ENCODE results near the gene B4GALNT1.
A peak's percentile ranks its signal among the peaks of the same experiment; 100 is the strongest.
"Not testable (repeated sequence)": the region's sequence is repeated elsewhere in the genome, so short reads cannot be mapped to it uniquely, and the experiment has no call there.

The B4GALNT1 gene

GRCh38 chr12:57609101-57609780 is 23.8 kb downstream of the B4GALNT1 start:
- no peak for DNase-seq (ENCODE audit: low spot score)

GRCh38 chr12:57607958-57608663 is 24.9 kb downstream of the B4GALNT1 start:
- no peak for DNase-seq (ENCODE audit: low spot score)

- no peak for DNase-seq (ENCODE audit: low spot score)
Measured at GRCh38 chr12:57606821-57607220, 26.2 kb downstream of the B4GALNT1 start.

DNA sequence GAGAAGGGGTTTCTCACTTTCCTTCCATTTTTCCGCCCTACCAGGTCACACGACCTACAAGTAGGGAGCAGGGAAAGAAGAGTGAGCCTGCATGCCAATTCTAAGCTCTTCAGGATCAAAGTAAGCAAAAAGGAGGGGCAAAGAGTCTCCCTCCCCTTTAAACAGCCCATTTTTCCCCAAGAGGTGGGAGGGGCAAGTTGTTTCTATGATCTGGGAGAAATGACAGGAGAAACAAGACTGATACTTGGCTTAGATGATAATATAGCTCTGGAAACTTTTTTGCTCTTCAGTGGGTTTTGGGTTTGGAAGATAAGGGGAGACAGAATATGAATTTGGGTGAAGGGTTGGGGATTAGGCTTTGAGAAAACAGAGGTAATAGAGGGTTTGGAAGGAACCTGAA is 26.6 kb downstream of the B4GALNT1 start:
- DNase-seq (ENCODE audit: low spot score): no peak

DNA sequence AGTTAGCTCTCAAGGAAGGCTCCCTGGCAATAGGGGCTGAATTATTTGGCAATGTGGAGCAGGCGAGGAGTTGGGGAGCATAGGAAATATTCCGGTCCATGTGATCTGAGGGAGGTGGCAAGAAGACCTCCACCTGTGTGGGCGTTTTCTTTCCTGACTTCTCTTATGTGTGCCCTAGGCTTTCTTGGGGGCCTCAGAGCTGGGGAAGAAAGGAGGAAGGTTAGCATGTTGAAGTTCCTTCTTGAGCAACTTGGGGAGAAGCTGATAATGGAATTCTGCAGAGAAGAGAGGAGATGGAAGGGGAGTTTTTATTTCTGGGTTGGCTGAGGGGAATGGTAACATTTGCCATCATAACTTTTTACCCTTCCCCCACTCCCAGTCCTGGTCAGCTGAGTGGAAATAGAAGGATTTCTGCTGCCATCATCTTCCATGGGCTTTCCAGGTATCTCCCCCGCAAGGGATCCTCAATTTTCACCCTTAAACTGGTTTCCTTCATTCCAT is 27.1 kb downstream of the B4GALNT1 start:
- no peak for DNase-seq (ENCODE audit: low spot score)

DNA sequence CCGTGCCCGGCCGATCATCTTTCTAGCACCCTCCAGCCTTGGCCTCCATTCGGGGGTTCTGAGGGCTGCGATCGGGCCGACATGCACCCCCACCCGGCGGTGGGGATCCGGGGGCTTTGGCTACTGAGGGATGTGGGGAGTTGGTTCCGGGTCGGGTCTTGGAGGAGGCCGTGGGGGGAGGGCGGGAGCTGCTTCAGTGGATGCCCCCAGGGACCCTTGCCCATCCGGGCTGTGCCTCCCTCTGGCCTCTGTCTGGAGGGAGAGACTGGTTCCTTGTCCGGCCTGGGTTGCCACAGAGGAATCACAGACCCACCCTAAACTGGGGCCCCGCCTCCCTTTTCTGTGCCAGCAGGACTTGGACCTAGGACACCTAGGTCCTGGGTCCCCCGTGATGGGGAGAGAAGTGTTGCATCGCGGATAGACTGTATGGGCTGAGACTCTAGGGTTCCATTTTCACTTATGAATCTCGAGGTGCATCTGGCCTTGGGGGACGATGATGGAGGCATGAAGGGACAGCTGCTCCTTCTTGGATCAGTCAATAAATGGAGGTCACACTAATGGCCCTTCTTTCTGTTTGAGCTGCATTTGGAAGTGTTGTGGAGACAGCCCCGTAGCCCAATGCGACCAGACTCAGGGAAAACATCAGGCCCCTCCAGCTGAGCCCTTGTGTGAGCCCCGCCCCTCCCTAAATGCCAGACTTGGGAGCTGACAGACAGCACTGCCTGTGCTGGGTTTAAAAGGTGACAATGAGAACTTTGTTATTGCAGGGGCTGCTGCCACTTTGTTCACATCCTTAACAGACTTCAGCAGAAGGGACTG is 27.8 kb downstream of the B4GALNT1 start:
- DNase-seq (ENCODE audit: low spot score): no peak

- peak; percentile 35 for DNase-seq (ENCODE audit: low spot score)
Measured at GRCh38 chr12:57604454-57604991, 28.5 kb downstream of the B4GALNT1 start, which contains the start of gene DTX3. TSS of gene DTX3 (plus strand) at chr12:57604824. CDS start at chr12:57606518, 1,694 bp downstream.

DNA sequence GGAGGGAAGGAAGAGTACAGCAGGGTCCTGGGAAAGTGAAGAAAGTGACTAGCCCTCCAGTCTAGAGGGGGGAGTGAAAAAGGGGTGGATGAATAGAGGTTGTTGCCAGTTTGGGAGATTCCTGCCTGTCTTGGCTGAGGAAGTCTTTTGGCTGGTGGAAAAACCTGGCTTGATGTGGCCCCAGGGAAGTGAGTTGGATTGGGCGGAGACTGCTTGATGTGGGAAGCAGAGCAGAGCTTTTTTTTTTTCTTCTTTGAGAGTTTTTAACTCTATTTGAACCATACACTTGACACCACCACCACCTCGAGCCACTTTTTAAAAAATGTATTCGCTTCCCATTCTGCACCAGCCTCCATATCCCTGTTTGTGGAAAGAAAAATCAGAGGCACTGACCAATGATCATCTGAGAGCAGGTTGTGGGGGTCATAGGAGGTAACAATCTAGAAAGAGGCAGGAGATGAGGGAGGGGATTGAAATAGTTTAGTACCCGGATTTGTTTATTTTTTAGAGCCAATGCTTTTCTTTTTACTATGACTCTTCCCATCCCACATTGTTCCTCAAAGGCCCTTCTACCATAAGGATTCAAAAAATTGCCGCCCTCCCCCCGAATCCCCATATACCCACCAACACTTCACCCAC is 29.1 kb downstream of the B4GALNT1 start:
- no peak for DNase-seq (ENCODE audit: low spot score)

DNA sequence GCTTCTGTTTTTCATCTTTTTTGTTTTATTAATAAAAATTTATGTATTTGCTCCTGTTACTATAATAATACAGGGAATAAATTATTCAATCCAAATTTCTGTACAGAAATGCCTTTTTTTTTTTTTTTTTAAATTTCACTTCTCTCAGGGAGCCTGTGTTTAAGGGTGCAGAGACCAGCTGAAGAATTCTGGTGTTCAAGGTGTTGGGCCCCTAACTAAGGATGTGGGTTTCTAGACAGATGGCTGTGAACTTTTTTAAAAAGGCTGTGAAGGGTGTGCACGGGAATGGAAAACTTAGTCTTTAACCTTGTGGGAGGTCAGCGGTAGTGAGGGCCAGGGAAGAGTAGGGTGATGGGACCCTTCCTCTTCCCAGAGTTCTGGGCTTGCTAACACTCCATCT is 29.7 kb downstream of the B4GALNT1 start:
- no peak for DNase-seq (ENCODE audit: low spot score)

GRCh38 chr12:57602544-57602943 is 30.5 kb downstream of the B4GALNT1 start:
- no peak for DNase-seq (ENCODE audit: low spot score)

GRCh38 chr12:57600395-57600794 is 32.6 kb downstream of the B4GALNT1 start:
- no peak for DNase-seq (ENCODE audit: low spot score)

- DNase-seq (ENCODE audit: low spot score): no peak
Measured at GRCh38 chr12:57593187-57593586, 39.8 kb downstream of the B4GALNT1 start.

DNA sequence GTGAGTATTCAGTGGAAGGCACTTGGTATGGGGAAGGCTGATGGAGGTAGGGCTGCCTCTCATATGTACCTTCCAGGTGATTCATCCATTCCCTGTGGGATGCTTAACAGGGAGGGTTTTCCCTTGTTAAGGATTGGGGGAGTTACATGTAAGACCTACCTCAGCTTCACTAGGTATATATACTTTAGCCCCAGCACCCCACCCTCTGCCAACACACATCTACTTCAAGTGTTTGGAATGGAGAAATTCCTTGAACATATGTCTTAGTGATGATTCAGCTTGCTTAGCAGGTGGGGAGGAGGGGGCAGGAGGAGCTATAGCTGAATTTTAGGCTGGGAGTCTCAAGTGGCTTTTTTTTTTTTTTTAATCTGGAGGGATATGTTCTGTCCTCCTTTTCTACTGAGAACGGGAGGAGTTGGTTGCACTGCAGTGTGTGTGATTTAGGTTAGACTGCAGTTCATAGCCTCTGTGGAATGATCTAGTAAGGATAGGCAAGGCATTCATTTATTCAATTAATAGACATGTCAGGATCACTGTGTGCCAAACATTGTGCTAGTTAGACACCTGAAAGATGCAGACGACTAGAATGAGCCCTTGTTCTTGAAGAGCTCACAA is 40.3 kb downstream of the B4GALNT1 start:
- DNase-seq (ENCODE audit: low spot score): no peak

DNA sequence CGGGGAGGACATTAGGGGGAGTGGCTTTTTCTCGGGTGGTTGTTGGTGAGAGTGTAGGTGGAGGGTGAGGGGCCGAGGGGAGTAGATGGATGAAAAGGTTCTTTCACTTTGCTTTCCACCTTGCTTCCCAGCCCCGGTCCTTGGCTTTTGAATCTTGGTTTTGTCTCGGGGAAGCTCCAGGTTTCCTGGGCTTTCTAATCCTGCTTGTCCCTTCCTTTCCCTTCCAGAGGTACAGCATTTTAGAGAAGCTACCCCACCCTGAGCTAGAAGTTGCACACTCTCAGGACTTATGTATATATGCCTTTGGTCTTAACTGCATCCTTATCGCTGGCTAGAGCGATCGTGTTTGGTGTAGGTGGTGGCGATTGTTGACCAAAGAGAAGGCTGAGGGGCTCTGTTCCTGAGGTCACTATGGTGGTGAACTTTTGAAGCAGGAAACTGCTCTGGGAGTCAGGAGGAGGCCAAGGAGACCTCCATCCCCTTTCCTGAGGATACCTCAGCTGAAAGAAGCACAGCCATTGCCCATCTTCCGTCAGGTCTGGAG is 41.1 kb downstream of the B4GALNT1 start:
- no peak for DNase-seq (ENCODE audit: low spot score)

DNA sequence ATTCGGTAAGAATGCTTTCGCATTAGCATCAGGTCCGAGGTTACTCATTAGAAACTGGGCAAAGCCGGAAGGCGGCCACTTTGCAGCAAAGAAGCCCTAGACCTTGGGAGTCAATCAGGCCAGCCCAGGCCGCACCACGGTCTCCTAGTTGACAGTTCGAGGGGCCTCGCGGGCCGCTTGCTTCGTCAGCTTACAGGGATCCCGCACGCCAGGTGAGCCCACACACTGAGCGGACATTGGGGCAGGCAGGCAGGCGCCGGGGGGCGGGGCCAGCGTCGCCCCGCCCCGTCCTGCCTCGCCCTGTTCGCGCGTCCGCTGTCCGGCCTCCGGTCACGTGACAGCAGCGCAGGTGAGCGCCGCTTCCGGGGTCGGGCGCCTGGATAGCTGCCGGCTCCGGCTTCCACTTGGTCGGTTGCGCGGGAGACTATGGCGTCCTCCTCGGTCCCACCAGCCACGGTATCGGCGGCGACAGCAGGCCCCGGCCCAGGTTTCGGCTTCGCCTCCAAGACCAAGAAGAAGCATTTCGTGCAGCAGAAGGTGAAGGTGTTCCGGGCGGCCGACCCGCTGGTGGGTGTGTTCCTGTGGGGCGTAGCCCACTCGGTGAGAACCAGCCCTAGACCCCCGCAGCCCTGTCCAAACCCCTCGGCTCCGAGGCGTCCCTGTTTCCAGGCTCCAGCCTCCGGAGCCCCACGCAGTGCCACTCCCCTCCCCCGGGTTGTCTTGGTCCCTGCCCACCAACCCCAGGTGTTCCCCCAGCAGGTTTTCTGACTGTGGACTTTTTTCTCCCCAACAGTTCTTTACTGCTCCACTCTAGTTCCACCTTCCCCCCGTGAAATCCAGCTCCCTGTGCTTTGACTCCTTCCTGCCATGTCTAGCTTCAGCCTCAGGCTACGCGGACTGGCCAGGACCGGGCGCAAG is 41.9 kb downstream of the B4GALNT1 start, which contains the start of gene PIP4K2C:
TSS of gene PIP4K2C (plus strand) at position 329 of the 918 bp plus-strand sequence. CDS start at position 427, 98 bp downstream.
- peak; percentile 81 for DNase-seq (ENCODE audit: low spot score)

- DNase-seq (ENCODE audit: low spot score): no peak
Measured at GRCh38 chr12:57590479-57590863, 42.5 kb downstream of the B4GALNT1 start.

DNA sequence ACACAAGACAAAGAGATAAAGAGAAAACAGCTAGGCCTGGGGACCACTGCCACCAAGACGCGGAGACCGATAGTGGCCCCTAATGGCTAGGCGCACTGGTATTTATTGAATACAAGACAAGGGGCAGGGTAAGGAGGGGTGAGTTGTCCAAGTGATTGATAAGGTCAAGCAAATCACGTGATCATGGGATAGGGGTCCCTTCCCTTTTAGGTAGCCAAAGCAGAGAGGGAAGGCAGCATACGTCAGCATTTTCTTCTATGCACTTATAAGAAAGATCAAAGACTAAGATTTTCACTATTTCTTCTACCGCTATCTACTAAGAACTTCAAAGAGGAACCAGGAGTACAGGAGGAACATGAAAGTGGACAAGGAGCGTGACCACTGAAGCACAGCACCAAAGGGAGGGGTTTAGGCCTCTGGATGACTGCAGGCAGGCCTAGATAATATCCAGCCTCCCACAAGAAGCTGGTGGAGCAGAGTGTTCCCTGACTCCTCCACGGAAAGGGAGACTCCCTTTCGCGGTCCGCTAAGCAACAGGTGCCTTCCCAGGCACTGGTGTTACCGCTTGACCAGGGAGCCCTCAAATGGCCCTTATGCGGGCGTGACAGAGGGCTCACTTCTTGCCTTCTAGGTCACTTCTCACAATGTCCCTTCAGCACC is 43.9 kb downstream of the B4GALNT1 start:
- not testable (repeated sequence) for DNase-seq (ENCODE audit: low spot score)

DNA sequence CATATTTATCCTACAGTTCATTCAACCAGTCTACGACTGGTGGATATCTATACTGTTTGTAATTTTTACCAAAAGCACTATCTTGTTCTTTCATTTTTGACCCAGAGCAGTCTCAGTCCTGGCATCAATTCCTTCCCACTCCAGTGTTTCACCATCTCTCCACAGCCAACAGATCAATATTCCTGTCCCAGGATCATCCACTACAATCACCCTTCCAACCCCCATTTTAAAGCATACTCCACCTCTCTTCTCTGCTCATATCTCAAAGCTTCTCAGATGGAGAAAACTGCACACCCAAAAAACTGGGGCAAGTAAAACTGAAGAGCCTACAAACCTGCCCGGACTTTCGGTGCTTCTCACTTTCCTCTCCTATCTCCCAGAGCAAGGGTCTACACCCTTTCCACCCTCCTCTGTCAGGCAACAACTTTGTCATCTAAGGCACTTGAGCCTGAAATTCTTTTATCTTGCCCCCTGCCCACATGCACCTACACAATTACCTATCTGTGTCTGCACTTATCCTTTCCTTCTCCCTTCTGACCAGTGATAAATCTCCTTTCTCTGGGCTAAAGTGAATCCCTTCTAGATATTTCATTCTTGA is 46.1 kb downstream of the B4GALNT1 start:
- DNase-seq (ENCODE audit: low spot score): no peak

DNA sequence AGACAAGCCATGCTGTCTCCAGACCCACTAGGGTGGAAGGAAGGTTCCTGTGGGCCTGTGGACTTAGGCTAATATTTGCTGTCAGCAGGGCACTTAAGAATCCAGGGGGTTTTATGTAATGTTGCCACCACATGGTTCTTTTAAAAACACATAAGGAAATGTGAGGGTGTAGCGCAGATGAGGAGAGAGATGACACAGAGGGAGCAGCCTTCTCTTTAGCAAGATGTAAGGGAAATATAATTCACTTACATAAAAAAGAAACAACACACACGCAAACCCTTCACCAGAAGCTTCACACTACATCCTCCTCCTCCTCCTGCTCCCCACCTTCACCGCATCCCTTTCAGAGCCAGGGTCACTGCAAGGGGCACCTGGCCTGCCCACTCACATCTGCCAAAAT is 46.9 kb downstream of the B4GALNT1 start:
- DNase-seq (ENCODE audit: low spot score): no peak
